BJ (cell line): ENCODE measurements around the gene MPIG6B. TPM values are rescaled to one million over a fixed set of nuclear protein-coding genes. Genes with fewer than 3 reads are reported as not detected.

Experiments
- CTCF ChIA-PET: fragments of 350-600 bp; formaldehyde crosslinking; extraction: SDS; loops from one replicate; lab custom pipeline; 2021; ENCODE audit warnings: antibody characterized with exemption, inconsistent platforms; lab: Yijun Ruan, JAX
- POLR2A ChIA-PET: fragments of 300-600 bp; sonication (Branson Sonifier 250); formaldehyde crosslinking; extraction: SDS; loops from one replicate; lab custom pipeline; 2021; ENCODE audit warnings: antibody characterized with exemption; lab: Charles Lee
- DNase-seq: peaks from one replicate; pipeline ENCODE4 v3.0.0-alpha.2; 2011; ENCODE audit warnings: low read depth
- H3K27me3 ChIP-seq: 2 replicates; pipeline ENCODE4 v1.6.0; 2011; ENCODE audit warnings: low read length; ENCODE audit not compliant: control insufficient read depth, insufficient read depth
- H3K36me3 ChIP-seq: 2 replicates; pipeline ENCODE4 v1.5.1; 2011; ENCODE audit warnings: low read length; ENCODE audit not compliant: control insufficient read depth, insufficient read depth
- H3K4me3 ChIP-seq: 2 replicates; pipeline ENCODE4 v1.5.1; 2011; ENCODE audit warnings: low read depth, mild to moderate bottlenecking, control low read depth, low read length
- polyA plus RNA-seq: library from polyadenylated mRNA; depleted of rRNA; stranded (reverse); fragments of >200 nt; gene quantifications from 2 replicates; pipeline ENCODE4 v1.2.3, GENCODE V29; 2011
- TF ChIP-seq, protein P1 (sequence below): IDR thresholded peaks from 2 replicates; pipeline ENCODE4 v1.5.1; 2011; ENCODE audit warnings: low read depth, mild to moderate bottlenecking, control low read depth, inconsistent platforms, low read length, moderate library complexity; ENCODE audit not compliant: insufficient read depth

Gene MPIG6B
- polyA plus RNA-seq, 1 experiment, result not detected

DNA sequence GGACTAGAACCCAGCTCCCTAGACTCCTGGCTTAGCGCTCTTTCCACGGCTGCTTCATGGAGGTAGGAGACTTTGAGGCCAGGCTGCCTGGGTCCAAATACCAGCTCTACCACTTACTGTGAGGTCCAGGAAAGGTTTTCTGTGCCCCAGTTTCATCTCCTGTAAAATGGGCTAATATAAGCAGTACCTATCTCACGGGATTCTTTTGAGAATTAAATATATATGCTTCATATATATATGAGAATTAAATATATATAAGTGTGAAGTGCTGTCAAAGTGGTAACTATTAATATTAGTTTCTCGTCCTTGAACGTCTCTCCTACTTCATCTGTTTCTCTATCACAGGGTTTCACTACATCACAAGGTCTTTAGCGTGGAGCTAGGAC, 32.1 kb upstream of the MPIG6B start:
- Histone ChIP-seq H3K27me3 (no peaks in the 10 kb centered on the region), H3K36me3 (peaks cover 46% of the 10 kb centered on the region), H3K4me3 (no peak overlapping the region)
- DNase-seq, result no peak
- ChIA-PET POLR2A (no interaction called here), CTCF (interaction anchor here (1.6 to 2.2 kb wide), 3 partner anchors 10 to 79 kb away, joined by 6 to 12 read pairs (median 8); partner anchors contain the start of genes DDAH2 and LY6G5C)
- TF ChIP-seq, protein P1, sequence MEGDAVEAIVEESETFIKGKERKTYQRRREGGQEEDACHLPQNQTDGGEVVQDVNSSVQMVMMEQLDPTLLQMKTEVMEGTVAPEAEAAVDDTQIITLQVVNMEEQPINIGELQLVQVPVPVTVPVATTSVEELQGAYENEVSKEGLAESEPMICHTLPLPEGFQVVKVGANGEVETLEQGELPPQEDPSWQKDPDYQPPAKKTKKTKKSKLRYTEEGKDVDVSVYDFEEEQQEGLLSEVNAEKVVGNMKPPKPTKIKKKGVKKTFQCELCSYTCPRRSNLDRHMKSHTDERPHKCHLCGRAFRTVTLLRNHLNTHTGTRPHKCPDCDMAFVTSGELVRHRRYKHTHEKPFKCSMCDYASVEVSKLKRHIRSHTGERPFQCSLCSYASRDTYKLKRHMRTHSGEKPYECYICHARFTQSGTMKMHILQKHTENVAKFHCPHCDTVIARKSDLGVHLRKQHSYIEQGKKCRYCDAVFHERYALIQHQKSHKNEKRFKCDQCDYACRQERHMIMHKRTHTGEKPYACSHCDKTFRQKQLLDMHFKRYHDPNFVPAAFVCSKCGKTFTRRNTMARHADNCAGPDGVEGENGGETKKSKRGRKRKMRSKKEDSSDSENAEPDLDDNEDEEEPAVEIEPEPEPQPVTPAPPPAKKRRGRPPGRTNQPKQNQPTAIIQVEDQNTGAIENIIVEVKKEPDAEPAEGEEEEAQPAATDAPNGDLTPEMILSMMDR, result no peak

DNA sequence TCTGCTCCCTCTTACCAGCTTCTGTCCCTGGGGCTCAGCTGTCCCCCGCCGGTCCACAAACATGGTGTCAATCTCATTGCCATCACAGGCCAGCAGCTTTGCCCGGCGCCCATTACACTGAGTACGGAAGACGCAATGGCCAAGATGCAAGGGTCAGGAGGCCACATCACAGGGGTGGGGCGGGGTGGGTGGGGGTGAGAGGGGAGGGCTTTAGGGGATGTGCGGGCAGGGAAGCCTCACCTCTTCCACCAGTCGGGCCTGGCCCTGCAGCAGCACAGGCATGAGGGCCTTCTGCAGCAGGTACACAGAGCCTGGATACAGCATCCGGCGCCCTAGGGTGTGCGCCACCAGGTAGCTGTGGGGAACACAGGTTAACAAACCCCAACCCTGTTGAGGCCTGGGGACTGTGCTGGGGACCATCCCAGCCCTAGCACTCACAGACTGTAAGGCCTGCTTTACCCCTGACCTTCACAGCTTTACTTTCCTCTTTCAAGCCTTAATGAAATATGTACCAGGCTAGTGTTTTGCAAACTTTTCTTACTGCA, 31.5 kb upstream of the MPIG6B start:
- POLR2A ChIA-PET, result no interaction called here
- TF ChIP-seq, protein P1, result no peak
- Histone ChIP-seq H3K36me3 (peaks cover 45% of the 10 kb centered on the region), H3K27me3 (no peaks in the 10 kb centered on the region), H3K4me3 (no peak overlapping the region)
- DNase-seq, result no peak
- CTCF ChIA-PET, result interaction anchor here (1.6 to 2.1 kb wide), 2 partner anchors 10 to 38 kb away, joined by 6 to 12 read pairs; partner anchors contain the start of genes DDAH2 and LY6G5C

DNA sequence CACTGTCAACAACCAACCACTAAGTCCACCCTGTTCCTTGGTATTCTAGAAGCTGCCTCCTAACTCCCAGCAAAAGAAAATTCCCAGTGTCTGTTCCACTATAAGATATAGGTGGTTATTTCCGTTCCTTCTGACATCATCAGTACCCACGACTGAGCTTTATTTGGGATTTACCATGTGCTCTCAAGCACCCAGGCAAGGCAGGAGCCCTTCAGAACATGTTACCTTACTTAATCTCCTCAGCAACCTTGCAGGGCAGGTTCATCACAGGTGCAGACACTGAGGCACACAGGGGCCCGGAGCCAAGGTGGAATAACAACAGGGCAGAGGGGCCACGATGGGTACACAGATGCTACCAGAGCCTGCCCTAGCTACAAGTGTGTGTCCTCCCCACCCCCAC, 30.8 kb upstream of the MPIG6B start:
- Histone ChIP-seq H3K4me3 (no peak overlapping the region), H3K36me3 (peaks cover 43% of the 10 kb centered on the region), H3K27me3 (no peaks in the 10 kb centered on the region)
- POLR2A ChIA-PET, result no interaction called here
- TF ChIP-seq, protein P1, result no peak
- CTCF ChIA-PET, result interaction anchor here (2.1 kb wide), 1 partner anchor 11 kb away, joined by 12 read pairs; the partner anchor contains the start of gene LY6G5C
- DNase-seq, result no peak

DNA sequence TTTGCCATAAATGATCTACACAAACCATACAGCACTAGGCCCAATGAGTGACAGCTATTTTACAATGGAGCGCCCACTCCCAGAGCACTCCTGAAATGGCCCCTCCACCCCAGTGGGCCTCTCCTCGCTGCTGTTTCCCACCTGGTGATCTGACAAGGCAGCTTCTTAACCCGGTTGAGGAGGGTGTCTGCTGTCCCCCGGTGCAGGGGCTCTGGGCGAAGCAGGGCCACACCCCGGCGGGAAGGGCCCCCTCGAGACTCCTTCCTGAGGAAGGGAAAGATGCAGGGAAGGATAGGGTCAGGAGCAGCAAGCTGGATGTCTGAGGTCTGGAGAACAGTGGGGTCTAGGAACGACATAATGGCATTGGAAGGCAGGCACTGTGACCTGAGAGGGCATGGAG, 30.3 kb upstream of the MPIG6B start:
- Histone ChIP-seq H3K4me3 (no peak overlapping the region), H3K36me3 (peaks cover 41% of the 10 kb centered on the region), H3K27me3 (no peaks in the 10 kb centered on the region)
- CTCF ChIA-PET, result interaction anchor here (2.1 kb wide), 1 partner anchor 12 kb away, joined by 12 read pairs; the partner anchor contains the start of gene LY6G5C
- DNase-seq, result no peak
- POLR2A ChIA-PET, result no interaction called here
- TF ChIP-seq, protein P1, result no peak

DNA sequence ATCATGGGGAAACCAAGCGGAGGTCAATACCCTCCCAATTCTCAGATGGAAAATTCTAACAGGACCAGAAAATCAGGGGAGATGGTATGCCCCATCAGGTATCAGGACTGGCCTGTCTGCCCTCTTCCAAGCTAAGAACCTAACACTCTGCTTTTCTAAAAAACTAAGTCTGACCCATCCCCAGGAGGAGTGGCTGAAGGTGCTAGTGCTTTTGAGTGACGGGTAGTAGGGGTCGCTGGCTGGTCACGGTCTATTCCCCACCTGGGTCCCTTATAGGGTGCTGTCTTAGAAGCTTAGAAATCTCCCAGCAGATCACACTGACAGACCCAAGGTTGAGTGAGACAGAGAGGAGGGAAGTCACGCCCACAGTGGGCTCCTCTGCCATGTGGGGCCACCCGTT, 29.6 kb upstream of the MPIG6B start:
- CTCF ChIA-PET, result no interaction called here
- H3K27me3 ChIP-seq, result no peaks in the 10 kb centered on the region
- no peak overlapping the region for H3K4me3 ChIP-seq
- H3K36me3 ChIP-seq, result peaks cover 36% of the 10 kb centered on the region
- TF ChIP-seq, protein P1, result no peak
- POLR2A ChIA-PET, result no interaction called here
- DNase-seq, result no peak
